ENCODE results near the gene NFASC.

NFASC gene

GRCh38 chr1:205045146-205045545 lies 174.5 kb downstream of the NFASC start:
- peaks cover 15% of the 10 kb centered on the region for H3K4me1 ChIP-seq (ENCODE audit: insufficient read depth, low read length)
- no peaks in the 10 kb centered on the region for H3K9me3 ChIP-seq (ENCODE audit: control insufficient read depth, insufficient read depth, low read length)
- H3K36me3 ChIP-seq (ENCODE audit: insufficient read depth, low read length), result no peaks in the 10 kb centered on the region
- no peak overlapping the region for H3K9ac ChIP-seq (ENCODE audit: low read depth, low read length)

GRCh38 chr1:205046870-205047269 lies 176.2 kb downstream of the NFASC start:
- no peak overlapping the region for H3K9ac ChIP-seq (ENCODE audit: low read depth, low read length)
- peaks cover 15% of the 10 kb centered on the region for H3K4me1 ChIP-seq (ENCODE audit: insufficient read depth, low read length)
- no peaks in the 10 kb centered on the region for H3K9me3 ChIP-seq (ENCODE audit: control insufficient read depth, insufficient read depth, low read length)
- H3K36me3 ChIP-seq (ENCODE audit: insufficient read depth, low read length), result no peaks in the 10 kb centered on the region

GRCh38 chr1:205047764-205048231 lies 177.1 kb downstream of the NFASC start:
- H3K36me3 ChIP-seq (ENCODE audit: insufficient read depth, low read length), result no peaks in the 10 kb centered on the region
- no peaks in the 10 kb centered on the region for H3K9me3 ChIP-seq (ENCODE audit: control insufficient read depth, insufficient read depth, low read length)
- no peak overlapping the region for H3K9ac ChIP-seq (ENCODE audit: low read depth, low read length)
- H3K4me1 ChIP-seq (ENCODE audit: insufficient read depth, low read length), result peaks cover 15% of the 10 kb centered on the region

- Histone ChIP-seq H3K36me3 (ENCODE audit: insufficient read depth, low read length) (no peaks in the 10 kb centered on the region), H3K9ac (ENCODE audit: low read depth, low read length) (no peak overlapping the region), H3K4me1 (ENCODE audit: insufficient read depth, low read length) (peaks cover 15% of the 10 kb centered on the region), H3K9me3 (ENCODE audit: control insufficient read depth, insufficient read depth, low read length) (no peaks in the 10 kb centered on the region)
Measured at GRCh38 chr1:205048382-205048781, 177.7 kb downstream of the NFASC start.

GRCh38 chr1:205049479-205049878 lies 178.8 kb downstream of the NFASC start:
- H3K36me3 ChIP-seq (ENCODE audit: insufficient read depth, low read length), result no peaks in the 10 kb centered on the region
- no peaks in the 10 kb centered on the region for H3K9me3 ChIP-seq (ENCODE audit: control insufficient read depth, insufficient read depth, low read length)
- peaks cover 7% of the 10 kb centered on the region for H3K4me1 ChIP-seq (ENCODE audit: insufficient read depth, low read length)
- H3K9ac ChIP-seq (ENCODE audit: low read depth, low read length), result no peak overlapping the region

GRCh38 chr1:205052690-205053089 lies 182.0 kb downstream of the NFASC start:
- Histone ChIP-seq H3K9ac (ENCODE audit: low read depth, low read length) (no peak overlapping the region), H3K9me3 (ENCODE audit: control insufficient read depth, insufficient read depth, low read length) (no peaks in the 10 kb centered on the region), H3K36me3 (ENCODE audit: insufficient read depth, low read length) (no peaks in the 10 kb centered on the region; the same call in 1 of the 2 replicates), H3K4me1 (ENCODE audit: insufficient read depth, low read length) (no peaks in the 10 kb centered on the region)

- H3K36me3 ChIP-seq (ENCODE audit: insufficient read depth, low read length), result no peaks in the 10 kb centered on the region; the same call in 1 of the 2 replicates
- H3K9me3 ChIP-seq (ENCODE audit: control insufficient read depth, insufficient read depth, low read length), result no peaks in the 10 kb centered on the region
- no peaks in the 10 kb centered on the region for H3K4me1 ChIP-seq (ENCODE audit: insufficient read depth, low read length)
- no peak overlapping the region for H3K9ac ChIP-seq (ENCODE audit: low read depth, low read length)
Measured at GRCh38 chr1:205053296-205053695, 182.6 kb downstream of the NFASC start.

- no peaks in the 10 kb centered on the region for H3K4me1 ChIP-seq (ENCODE audit: insufficient read depth, low read length)
- no peak overlapping the region for H3K9ac ChIP-seq (ENCODE audit: low read depth, low read length)
- no peaks in the 10 kb centered on the region for H3K9me3 ChIP-seq (ENCODE audit: control insufficient read depth, insufficient read depth, low read length)
- no peaks in the 10 kb centered on the region; the same call in 1 of the 2 replicates for H3K36me3 ChIP-seq (ENCODE audit: insufficient read depth, low read length)
Measured at GRCh38 chr1:205054013-205054412, 183.4 kb downstream of the NFASC start.

- H3K9me3 ChIP-seq (ENCODE audit: control insufficient read depth, insufficient read depth, low read length), result no peaks in the 10 kb centered on the region
- H3K4me1 ChIP-seq (ENCODE audit: insufficient read depth, low read length), result peaks cover under 1% of the 10 kb centered on the region; the same call in 1 of the 2 replicates
- no peak overlapping the region for H3K9ac ChIP-seq (ENCODE audit: low read depth, low read length)
- H3K36me3 ChIP-seq (ENCODE audit: insufficient read depth, low read length), result no peaks in the 10 kb centered on the region; the same call in 1 of the 2 replicates
Measured at GRCh38 chr1:205056188-205056611, 185.5 kb downstream of the NFASC start.

GRCh38 chr1:205056956-205057568 lies 186.4 kb downstream of the NFASC start:
- no peak overlapping the region for H3K9ac ChIP-seq (ENCODE audit: low read depth, low read length)
- no peaks in the 10 kb centered on the region for H3K9me3 ChIP-seq (ENCODE audit: control insufficient read depth, insufficient read depth, low read length)
- no peaks in the 10 kb centered on the region; the same call in 1 of the 2 replicates for H3K36me3 ChIP-seq (ENCODE audit: insufficient read depth, low read length)
- peaks cover 3% of the 10 kb centered on the region; the same call in 1 of the 2 replicates for H3K4me1 ChIP-seq (ENCODE audit: insufficient read depth, low read length)

- no peaks in the 10 kb centered on the region; the same call in 1 of the 2 replicates for H3K36me3 ChIP-seq (ENCODE audit: insufficient read depth, low read length)
- H3K4me1 ChIP-seq (ENCODE audit: insufficient read depth, low read length), result peaks cover 3% of the 10 kb centered on the region; the same call in 1 of the 2 replicates
- no peaks in the 10 kb centered on the region for H3K9me3 ChIP-seq (ENCODE audit: control insufficient read depth, insufficient read depth, low read length)
- no peak overlapping the region for H3K9ac ChIP-seq (ENCODE audit: low read depth, low read length)
Measured at GRCh38 chr1:205057808-205058575, 187.3 kb downstream of the NFASC start.

- Histone ChIP-seq H3K9me3 (ENCODE audit: control insufficient read depth, insufficient read depth, low read length) (no peaks in the 10 kb centered on the region), H3K4me1 (ENCODE audit: insufficient read depth, low read length) (peaks cover 3% of the 10 kb centered on the region; the same call in 1 of the 2 replicates), H3K9ac (ENCODE audit: low read depth, low read length) (no peak overlapping the region), H3K36me3 (ENCODE audit: insufficient read depth, low read length) (no peaks in the 10 kb centered on the region; the same call in 1 of the 2 replicates)
Measured at GRCh38 chr1:205058853-205059252, 188.2 kb downstream of the NFASC start.

GRCh38 chr1:205059660-205060059 lies 189.0 kb downstream of the NFASC start:
- Histone ChIP-seq H3K9ac (ENCODE audit: low read depth, low read length) (no peak overlapping the region), H3K9me3 (ENCODE audit: control insufficient read depth, insufficient read depth, low read length) (no peaks in the 10 kb centered on the region), H3K36me3 (ENCODE audit: insufficient read depth, low read length) (no peaks in the 10 kb centered on the region; the same call in 1 of the 2 replicates), H3K4me1 (ENCODE audit: insufficient read depth, low read length) (peaks cover 3% of the 10 kb centered on the region; the same call in 1 of the 2 replicates)

- Histone ChIP-seq H3K9ac (ENCODE audit: low read depth, low read length) (no peak overlapping the region), H3K9me3 (ENCODE audit: control insufficient read depth, insufficient read depth, low read length) (no peaks in the 10 kb centered on the region), H3K4me1 (ENCODE audit: insufficient read depth, low read length) (peaks cover 3% of the 10 kb centered on the region; the same call in 1 of the 2 replicates), H3K36me3 (ENCODE audit: insufficient read depth, low read length) (no peaks in the 10 kb centered on the region; the same call in 1 of the 2 replicates)
Measured at GRCh38 chr1:205060746-205061145, 190.1 kb downstream of the NFASC start.
